RWPE1 (cell line): ENCODE data around the gene RFX5.
"Not testable (repeated sequence)": the region's sequence is repeated elsewhere in the genome, so short reads cannot be mapped to it uniquely, and the experiment has no call there.

Experiments used
- CTCF ChIA-PET: fragments of 350-600 bp; sonication (Branson Sonifier 250); formaldehyde crosslinking; extraction: SDS; loops from one replicate; lab custom pipeline; 2021; lab: Yijun Ruan, JAX
- POLR2A ChIA-PET: fragments of 400-600 bp; formaldehyde crosslinking; extraction: SDS; loops from one replicate; lab custom pipeline; 2020; ENCODE audit warnings: antibody characterized with exemption; ENCODE audit not compliant: low non-redundant PET; lab: Yijun Ruan, JAX
- DNase-seq: peaks from one replicate; pipeline ENCODE4 v3.0.0; 2012; ENCODE audit warnings: low spot score
- H3K27ac ChIP-seq: fragments of 450-650 bp; 2 replicates; pipeline ENCODE4 v1.5.1; 2017
- CTCF ChIP-seq: fragments of 450-650 bp; conservative IDR thresholded peaks from 2 replicates; pipeline ENCODE4 v1.5.1; 2017; ENCODE audit warnings: low read depth, mild to moderate bottlenecking

Gene RFX5

GRCh38 chr1:151346769-151347522, at the start of gene RFX5:
Gene RFX5 (minus strand): TSS chr1:151347252. CDS start chr1:151346320, 932 bp downstream.
- peak within 1 kb of the TSS; percentile 86 for H3K27ac ChIP-seq
- TF ChIP-seq CTCF: no peak
- CTCF ChIA-PET: interaction anchor here (1.1 kb wide), 1 partner anchor 35 kb away, joined by 3 read pairs; no protein-coding TSS in a partner anchor
- DNase-seq: peak; percentile 99
- POLR2A ChIA-PET: no interaction called here

- H3K27ac ChIP-seq, DNase-seq, POLR2A ChIA-PET: not testable (repeated sequence)
- CTCF ChIA-PET: interaction anchor here (1.0 kb wide), 1 partner anchor 56 kb away, joined by 4 read pairs; no protein-coding TSS in a partner anchor
These were observed 49.2 kb upstream of the RFX5 start for GRCh38 chr1:151396265-151396664.

- H3K27ac ChIP-seq: no peak overlapping the region
- no peak for DNase-seq
- POLR2A ChIA-PET: no interaction called here
- no peak for TF ChIP-seq CTCF
- CTCF ChIA-PET: no interaction called here
These were observed 46.5 kb upstream of the RFX5 start for GRCh38 chr1:151393583-151393982.

GRCh38 chr1:151391079-151391563, 44.1 kb upstream of the RFX5 start:
- POLR2A ChIA-PET: no interaction called here
- no peak overlapping the region for H3K27ac ChIP-seq
- CTCF ChIA-PET: no interaction called here
- TF ChIP-seq CTCF: no peak
- no peak for DNase-seq

GRCh38 chr1:151390221-151391078, 43.4 kb upstream of the RFX5 start:
- DNase-seq, H3K27ac ChIP-seq, POLR2A ChIA-PET: not testable (repeated sequence)
- CTCF ChIA-PET: interaction anchor here (1.0 kb wide), 1 partner anchor 50 kb away, joined by 4 read pairs; no protein-coding TSS in a partner anchor

GRCh38 chr1:151386002-151386401, 39.0 kb upstream of the RFX5 start:
- ChIA-PET CTCF (no interaction called here), POLR2A (no interaction called here)
- H3K27ac ChIP-seq: no peak overlapping the region
- no peak for DNase-seq
- TF ChIP-seq CTCF: no peak

- TF ChIP-seq CTCF: no peak
- no peak overlapping the region for H3K27ac ChIP-seq
- POLR2A ChIA-PET: no interaction called here
- CTCF ChIA-PET: no interaction called here
- no peak for DNase-seq
These were observed 37.5 kb upstream of the RFX5 start for GRCh38 chr1:151384584-151384983.
